ENCODE measurements around the gene FOXA3. TPM values are rescaled to one million over a fixed set of nuclear protein-coding genes. Genes with fewer than 3 reads are reported as not detected.
"Not testable (repeated sequence)": the region's sequence is repeated elsewhere in the genome, so short reads cannot be mapped to it uniquely, and the experiment has no call there.

FOXA3 gene
- total and polyA plus RNA-seq, 10 of the 15 experiments (the other 5 are each of a cell fraction or from before 2014, with no cell fraction given), result 0.04 to 0.83 (median 0.11) TPM; not detected in 5

GRCh38 chr19:45866400-45867176, 2.5 kb downstream of the FOXA3 start (continued):
- TF ChIP-seq BCLAF1 (IDR thresholded peaks at IDR 0.05) (no peak), MTA3 (IDR thresholded peaks at IDR 0.05; ENCODE audit: borderline replicate concordance, low read length) (no peak), E2F4 (IDR thresholded peaks at IDR 0.05; ENCODE audit: low read depth, low read length) (no peak), NR2F1 (conservative IDR thresholded peaks at IDR 0.05) (no peak)

GRCh38 chr19:45867241-45867640, 3.1 kb downstream of the FOXA3 start:
- POLR2A ChIA-PET, result interaction anchor here (8.2 kb wide), 1 partner anchor 15 kb away, joined by 178 read pairs; the partner anchor contains the start of gene IRF2BP1
- DNase-seq (ENCODE audit: low read depth, low spot score); H3K27ac ChIP-seq (ENCODE audit: control insufficient read depth, insufficient read depth); intact Hi-C loops (cut with micrococcal nuclease; ENCODE audit: unreplicated experiment); H3K79me2 ChIP-seq (ENCODE audit: control insufficient read depth, insufficient read depth, low read length); H3K4me2 ChIP-seq (ENCODE audit: control insufficient read depth, insufficient read depth); H3K36me3 ChIP-seq (ENCODE audit: control insufficient read depth in 2 of 2, insufficient read depth in 2 of 2, low read length in 1 of 2); FAIRE-seq; BruUV-seq (replicated peaks); H2AFZ ChIP-seq (ENCODE audit: control insufficient read depth, low read depth, low read length); H3K27me3 ChIP-seq (replicated peaks in 1 of 2; ENCODE audit: control insufficient read depth in 2 of 2, insufficient read depth in 2 of 2, low read length in 1 of 2); H4K20me1 ChIP-seq (ENCODE audit: control insufficient read depth, insufficient read depth); in situ Hi-C loops (cut with MboI); H3K4me3 ChIP-seq; H3K9me3 ChIP-seq (replicated peaks; ENCODE audit: control insufficient read depth, insufficient read depth, low read length); ATAC-seq; H3K9ac ChIP-seq (ENCODE audit: control insufficient read depth, insufficient read depth, low read length); H3K4me1 ChIP-seq (ENCODE audit: control insufficient read depth, insufficient read depth, low read length): not testable (repeated sequence)
- 11% methylated on average over 4 of the region's 4 CpGs for WGBS (ENCODE audit: insufficient coverage, insufficient replicate concordance, low lambda C conversion rate, missing lambda C conversion rate)
- RAD21 ChIA-PET (ENCODE audit: unreplicated experiment), result interaction anchor here (0.6 to 5.2 kb wide), 3 partner anchors 16 to 152 kb away, joined by 3 to 159 read pairs (median 3); partner anchors contain the start of genes CCDC61 and IRF2BP1
- SMC1A ChIA-PET (ENCODE audit: uncharacterized antibody, unreplicated experiment), result interaction anchor here (10.0 kb wide), 1 partner anchor 14 kb away, joined by 98 read pairs; no protein-coding TSS in a partner anchor
- CTCF ChIA-PET, result interaction anchor here (9.2 kb wide), 1 partner anchor 17 kb away, joined by 194 read pairs; the partner anchor contains the start of gene IRF2BP1

All from GM12878 (cell line).